SK-N-SH (cell line): ENCODE measurements around the gene TOM1L2. TPM values are rescaled to one million over a fixed set of nuclear protein-coding genes. Genes with fewer than 3 reads are reported as not detected.

Experiments used
- CTCF ChIA-PET: fragments of 300-600, 350-600 bp; formaldehyde crosslinking; extraction: SDS; loops from one replicate; lab custom pipeline; 2021; lab: Yijun Ruan, JAX
- POLR2A ChIA-PET: fragments of 350-600 bp; sonication (Branson Sonifier 250); formaldehyde crosslinking; extraction: SDS; loops from one replicate; lab custom pipeline; 2020; ENCODE audit warnings: antibody characterized with exemption, inconsistent platforms; lab: Yijun Ruan, JAX
- DNase-seq: peaks from one replicate; pipeline ENCODE4 v3.0.0; 2012
- H2AFZ ChIP-seq: fragments of 200-600 bp; sonication (generic); 2 replicates; pipeline ENCODE4 v1.8.1; 2016; ENCODE audit warnings: antibody characterized with exemption, mild to moderate bottlenecking, low read depth
- H3F3A ChIP-seq: fragments of 200-600 bp; sonication (generic); replicated peaks from 2 replicates; pipeline ENCODE3; 2016; ENCODE audit warnings: antibody characterized with exemption, mild to moderate bottlenecking; ENCODE audit not compliant: insufficient read depth
- H3K27ac ChIP-seq, 2 experiments: fragments of 200-500 bp in 1 of 2; fragments of 200-600 bp in 1 of 2; sonication (Bioruptor generic) in 1 of 2; sonication (generic), shearing (Covaris generic) in 1 of 2; 2 replicates each; pipeline versions ENCODE4 v1.5.1 to v1.6.1; 2014 to 2016; ENCODE audit warnings: low read depth in 2 of 2, inconsistent platforms in 1 of 2, low read length in 1 of 2, mild to moderate bottlenecking in 1 of 2, mixed read lengths in 1 of 2
- H3K27me3 ChIP-seq: fragments of 200-600 bp; sonication (generic), shearing (Covaris generic); 2 replicates; pipeline ENCODE4 v1.6.1; 2016; ENCODE audit warnings: mixed run types; ENCODE audit not compliant: insufficient read depth
- H3K36me3 ChIP-seq, 2 experiments: fragments of 200-500 bp in 1 of 2; fragments of 200-600 bp in 1 of 2; sonication (Bioruptor generic) in 1 of 2; sonication (generic) in 1 of 2; replicated peaks in 1 of 2; 2 replicates each; pipeline versions ENCODE3 to v1.5.1; 2014 to 2016; ENCODE audit warnings: low read length in 1 of 2, mild to moderate bottlenecking in 1 of 2; ENCODE audit not compliant: insufficient read depth in 2 of 2, control insufficient read depth in 1 of 2
- H3K4me1 ChIP-seq, 2 experiments: fragments of 200-500 bp in 1 of 2; fragments of 200-600 bp in 1 of 2; sonication (Bioruptor generic) in 1 of 2; sonication (generic), shearing (Covaris generic) in 1 of 2; 2 replicates each; pipeline versions ENCODE4 v1.5.1 to v1.6.1; 2014 to 2016; ENCODE audit warnings: low read depth in 1 of 2, low read length in 1 of 2, mixed run types in 1 of 2; ENCODE audit not compliant: insufficient read depth in 2 of 2, control insufficient read depth in 1 of 2
- H3K4me2 ChIP-seq: fragments of 200-600 bp; sonication (generic), shearing (Covaris generic); 2 replicates; pipeline ENCODE4 v1.6.1; 2017; ENCODE audit warnings: mixed run types
- H3K4me3 ChIP-seq, 2 experiments: fragments of 200-500 bp in 1 of 2; fragments of 200-600 bp in 1 of 2; sonication (Bioruptor generic) in 1 of 2; sonication (generic), shearing (Covaris generic) in 1 of 2; 2 replicates each; pipeline versions ENCODE4 v1.5.1 to v1.8.1; 2014 to 2016; ENCODE audit warnings: low read depth in 2 of 2, inconsistent platforms in 1 of 2, low read length in 1 of 2, mild to moderate bottlenecking in 1 of 2, mixed read lengths in 1 of 2, moderate library complexity in 1 of 2
- H3K79me2 ChIP-seq: fragments of 200-600 bp; sonication (generic); 2 replicates; pipeline ENCODE4 v1.8.1; 2017; ENCODE audit warnings: mild to moderate bottlenecking; ENCODE audit not compliant: insufficient read depth
- H3K9ac ChIP-seq: fragments of 200-600 bp; sonication (generic); 2 replicates; pipeline ENCODE4 v1.6.1; 2017; ENCODE audit warnings: mixed run types
- H3K9me2 ChIP-seq: fragments of 200-600 bp; sonication (generic); 2 replicates; pipeline ENCODE4 v1.6.1; 2017; ENCODE audit warnings: mixed run types
- H3K9me3 ChIP-seq: fragments of 200-600 bp; sonication (generic); 2 replicates; pipeline ENCODE4 v1.6.1; 2017; ENCODE audit warnings: mixed run types, mild to moderate bottlenecking, moderate library complexity
- H4K20me1 ChIP-seq: fragments of 200-600 bp; sonication (generic); 2 replicates; pipeline ENCODE4 v1.6.1; 2017; ENCODE audit warnings: mild to moderate bottlenecking, mixed run types; ENCODE audit not compliant: insufficient read depth
- CHD2 ChIP-seq: fragments of 150-350 bp; IDR thresholded peaks from 2 replicates; pipeline ENCODE4 v1.6.1; 2018; ENCODE audit warnings: low read length; ENCODE audit not compliant: partially characterized antibody
- FOXJ3 ChIP-seq: sonication (generic); formaldehyde crosslinking; IDR thresholded peaks from 2 replicates; pipeline ENCODE4 v1.5.1; 2020; ENCODE audit warnings: mild to moderate bottlenecking, missing genetic modification reagents
- JUND ChIP-seq: IDR thresholded peaks from 2 replicates; pipeline ENCODE4 v1.4.0; 2012
- MAX ChIP-seq: IDR thresholded peaks from 2 replicates; pipeline ENCODE4 v1.4.0; 2012; ENCODE audit warnings: low read depth
- MXI1 ChIP-seq: IDR thresholded peaks from 2 replicates; pipeline ENCODE4 v1.6.1; 2012; ENCODE audit warnings: mild to moderate bottlenecking, low read depth, low read length, improper control_type of control experiment
- POLR2AphosphoS5 ChIP-seq: IDR thresholded peaks from 2 replicates; pipeline ENCODE4 v1.6.1; 2012; ENCODE audit warnings: low read depth, low read length
- RFX5 ChIP-seq: IDR thresholded peaks from 2 replicates; pipeline ENCODE4 v1.6.1; 2012; ENCODE audit warnings: mild to moderate bottlenecking, improper control_type of control experiment, low read length
- RXRA ChIP-seq: IDR thresholded peaks from 2 replicates; pipeline ENCODE4 v1.4.0; 2012; ENCODE audit warnings: low read depth, mild to moderate bottlenecking, borderline replicate concordance
- SMC3 ChIP-seq: IDR thresholded peaks from 2 replicates; pipeline ENCODE4 v1.6.1; 2012; ENCODE audit warnings: low read depth, low read length, improper control_type of control experiment
- TAF1 ChIP-seq: IDR thresholded peaks from 2 replicates; pipeline ENCODE4 v1.6.1; 2012; ENCODE audit warnings: low read depth, mild to moderate bottlenecking, low read length, moderate library complexity, borderline replicate concordance
- TEAD4 ChIP-seq: IDR thresholded peaks from 2 replicates; pipeline ENCODE4 v1.4.0; 2012; ENCODE audit warnings: mild to moderate bottlenecking, borderline replicate concordance; ENCODE audit not compliant: insufficient read depth
- ZBTB33 ChIP-seq: IDR thresholded peaks from 2 replicates; pipeline ENCODE4 v1.4.0; 2012; ENCODE audit warnings: low read depth, borderline replicate concordance
- WGBS: methylation state at CpG from one replicate; pipeline ENCODE4 v1.1.6; 2017; ENCODE audit warnings: low lambda C conversion rate; 5-methylcytosine and 5-hydroxymethylcytosine counted together
- polyA plus RNA-seq, 3 experiments: library from polyadenylated mRNA; depleted of rRNA; stranded (reverse); fragments of >200 nt; gene quantifications; 2 replicates each; pipeline ENCODE4 v1.2.3, GENCODE V29; 2012

Gene TOM1L2
- polyA plus RNA-seq, 1 of the 3 experiments (the other 2 are of a cell fraction), result 85.4 TPM

GRCh38 chr17:17836250-17836817 lies 135.9 kb downstream of the TOM1L2 start (continued):
- no peak for TF ChIP-seq TEAD4
- no peak for TF ChIP-seq FOXJ3
- TF ChIP-seq JUND, result no peak
- peak; percentile 87; the same call in 1 of the 2 replicates for TF ChIP-seq MXI1
- TF ChIP-seq ZBTB33, result 0 out of 2 replicates have a peak, but pooled peaks have one; percentile 33
- peak; percentile 92 for TF ChIP-seq CHD2
- TF ChIP-seq RFX5, result peak; percentile 40; the same call in 1 of the 2 replicates
- TF ChIP-seq RXRA, result peak; percentile 98
- peak; percentile 89 for TF ChIP-seq POLR2AphosphoS5
- TF ChIP-seq MAX, result peak; percentile 34
- no peak for TF ChIP-seq SMC3
- peak; percentile 74 for TF ChIP-seq TAF1

- Histone ChIP-seq H3K27ac (peak overlapping the region; percentile 69 to 95; a peak in 3 of 4 replicates), H4K20me1 (no peaks in the 10 kb centered on the region), H2AFZ (peak overlapping the region; percentile 61; the same call in 1 of the 2 replicates), H3K9me3 (no peaks in the 10 kb centered on the region), H3K9ac (peak overlapping the region; percentile 88; the same call in 1 of the 2 replicates), H3K4me3 (peak overlapping the region; percentile 75 to 79; a peak in 3 of 4 replicates), H3K4me1 (peaks cover 22 to 63% of the 10 kb centered on the region in 2 experiments; a peak in 3 of 4 replicates), H3F3A (peaks cover 10% of the 10 kb centered on the region), H3K36me3 (no peaks in the 10 kb centered on the region), H3K27me3 (no peaks in the 10 kb centered on the region), H3K79me2 (peaks cover 6% of the 10 kb centered on the region; the same call in 1 of the 2 replicates)
- no peak for DNase-seq
- WGBS, result 40% methylated on average over 19 of the region's 25 CpGs
- POLR2A ChIA-PET, result interaction anchor here (0.7 to 4.0 kb wide), 32 partner anchors 9 to 481 kb away, joined by 3 to 44 read pairs (median 6); no protein-coding TSS in a partner anchor
- TF ChIP-seq RFX5 (no peak), MAX (peak; percentile 93)
- TF ChIP-seq, all 33 proteins: peak for 1
- CTCF ChIA-PET, result interaction anchor here (0.9 to 5.2 kb wide), 12 partner anchors 10 to 154 kb away, joined by 3 to 32 read pairs (median 4); partner anchors contain the start of gene RAI1
- Histone ChIP-seq H3K9me2 (no peaks in the 10 kb centered on the region), H3K4me2 (peak overlapping the region; percentile 94)
Measured at GRCh38 chr17:17835415-17836249, 136.6 kb downstream of the TOM1L2 start.
